Right lobe of liver (tissue), 6 donors: ENCODE results near the gene PKIG. TPM values are rescaled to one million over a fixed set of nuclear protein-coding genes. Genes with fewer than 3 reads are reported as not detected.

Experiments used
- ATAC-seq, 4 donors: fragments of 200-7000 bp; cut with Tn5 transposase; one replicate each; pipeline ENCODE4 v1.9.1; 2020; ENCODE audit warnings: mild to moderate bottlenecking in 4 of 4, moderate library complexity in 4 of 4
- DNase-seq, 3 donors: peaks; one replicate each; pipeline ENCODE4 v3.0.0-alpha.2; 2020
- H3K27ac ChIP-seq, 3 donors: fragments of 200-600 bp; one replicate each; pipeline ENCODE4 v1.8.0; 2022
- H3K27me3 ChIP-seq, 2 donors: fragments of 200-600 bp; one replicate each; pipeline ENCODE4 v1.8.0; 2022
- H3K36me3 ChIP-seq, 4 donors: fragments of 200-600 bp; sonication (generic) in 1 of 4; one replicate each; pipeline versions ENCODE4 v1.5.1 to v1.8.0; 2017 to 2022; ENCODE audit warnings: control low read depth in 1 of 4
- H3K4me1 ChIP-seq, 4 donors: fragments of 200-600 bp; sonication (generic) in 1 of 4; one replicate each; pipeline versions ENCODE4 v1.5.1 to v1.8.0; 2017 to 2022; ENCODE audit warnings: control low read depth in 1 of 4
- H3K4me3 ChIP-seq, 3 donors: fragments of 200-600 bp; one replicate each; pipeline ENCODE4 v1.8.0; 2022
- H3K9me3 ChIP-seq, 4 donors: fragments of 200-600 bp; sonication (generic) in 1 of 4; one replicate each; pipeline versions ENCODE4 v1.5.1 to v1.8.0; 2017 to 2022; ENCODE audit warnings: control low read depth in 1 of 4
- POLR2A ChIP-seq: fragments of 450-650 bp; IDR thresholded peaks from one replicate; pipeline ENCODE4 v1.6.1; 2017; ENCODE audit warnings: antibody characterized with exemption, mild to moderate bottlenecking
- WGBS: methylation state at CpG from one replicate; pipeline ENCODE4 v1.1.6; 2018; ENCODE audit warnings: low coverage, low lambda C conversion rate; ENCODE audit not compliant: insufficient coverage; ENCODE audit errors: missing lambda C conversion rate; 5-methylcytosine and 5-hydroxymethylcytosine counted together
- intact Hi-C, 2 donors: fragments of 100-400 bp; cut with DNase I; formaldehyde crosslinking; loops; one replicate each; pipeline versions ENCODE4 v1.11.2 to v1.14.1; 2022
- total RNA-seq, 6 experiments: library from RNA; depleted of rRNA in 2 of 6; stranded (reverse); fragments of >200 nt in 2 of 6; fragmentation: NEBNext Ultra II Directional in 3 of 6; extraction: Animal tissue kit (Norgen Biotek cat#: 25700) in 3 of 6; gene quantifications; one replicate each; pipeline versions ENCODE4 v1.1.0 to v1.2.4, GENCODE V29; 2016 to 2023
- TF ChIP-seq, protein P1 (sequence below), 4 donors: fragments of 200-600 bp in 3 of 4; fragments of 450-650 bp in 1 of 4; IDR thresholded peaks; one replicate each; pipeline versions ENCODE4 v1.5.1 to v1.8.0; 2016 to 2022; ENCODE audit warnings: antibody characterized with exemption in 4 of 4, mild to moderate bottlenecking in 2 of 4
- donor health status: DM: no; HTN: yes; CAD: no.
- donor health status: DM: no; HTN: no; CAD: no.
- donor health status: DM: no; HTN: no; CAD: no.
- donor health status: DM: no; HTN: yes; CAD: no.
- donor health status: DM: no; HTN: yes; CAD: no.

PKIG gene
- total RNA-seq, 6 experiments from 2014 or later: 11.7 to 31.7 (median 21.8) TPM

DNA sequence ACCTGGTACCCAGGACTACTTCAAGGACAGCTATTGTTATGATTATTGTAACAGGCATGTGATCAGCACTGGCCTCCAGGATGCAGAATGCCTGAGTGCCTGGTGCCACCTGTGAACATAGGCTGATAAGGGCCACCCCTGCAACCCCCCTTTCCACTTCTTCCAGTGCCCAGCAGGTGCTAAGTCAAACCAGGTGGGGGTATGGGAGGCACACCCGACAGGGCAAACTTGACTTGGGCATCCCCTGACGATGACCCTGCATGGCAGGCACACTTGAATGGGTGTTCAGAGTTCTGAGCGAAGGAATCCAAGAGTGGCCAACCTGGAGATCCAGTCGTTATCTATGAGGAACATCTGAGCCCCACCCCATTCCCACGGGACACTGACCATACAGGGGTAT lies 65.7 kb downstream of the PKIG start:
- no peaks in the 10 kb centered on the region for H3K27me3 ChIP-seq
- H3K27ac ChIP-seq: no peak overlapping the region
- no peak for TF ChIP-seq POLR2A
- TF ChIP-seq, protein P1, sequence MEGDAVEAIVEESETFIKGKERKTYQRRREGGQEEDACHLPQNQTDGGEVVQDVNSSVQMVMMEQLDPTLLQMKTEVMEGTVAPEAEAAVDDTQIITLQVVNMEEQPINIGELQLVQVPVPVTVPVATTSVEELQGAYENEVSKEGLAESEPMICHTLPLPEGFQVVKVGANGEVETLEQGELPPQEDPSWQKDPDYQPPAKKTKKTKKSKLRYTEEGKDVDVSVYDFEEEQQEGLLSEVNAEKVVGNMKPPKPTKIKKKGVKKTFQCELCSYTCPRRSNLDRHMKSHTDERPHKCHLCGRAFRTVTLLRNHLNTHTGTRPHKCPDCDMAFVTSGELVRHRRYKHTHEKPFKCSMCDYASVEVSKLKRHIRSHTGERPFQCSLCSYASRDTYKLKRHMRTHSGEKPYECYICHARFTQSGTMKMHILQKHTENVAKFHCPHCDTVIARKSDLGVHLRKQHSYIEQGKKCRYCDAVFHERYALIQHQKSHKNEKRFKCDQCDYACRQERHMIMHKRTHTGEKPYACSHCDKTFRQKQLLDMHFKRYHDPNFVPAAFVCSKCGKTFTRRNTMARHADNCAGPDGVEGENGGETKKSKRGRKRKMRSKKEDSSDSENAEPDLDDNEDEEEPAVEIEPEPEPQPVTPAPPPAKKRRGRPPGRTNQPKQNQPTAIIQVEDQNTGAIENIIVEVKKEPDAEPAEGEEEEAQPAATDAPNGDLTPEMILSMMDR (IDR thresholded peaks at IDR 0.05): no peak
- no peaks in the 10 kb centered on the region for H3K9me3 ChIP-seq
- ATAC-seq: no peak
- no peak overlapping the region for H3K4me3 ChIP-seq
- DNase-seq: no peak
- intact Hi-C loops: no loop called here
- H3K36me3 ChIP-seq: no peaks in the 10 kb centered on the region
- 80% methylated on average over 1 of the region's 5 CpGs for WGBS
- H3K4me1 ChIP-seq: peaks cover 0 to 3% (median 0%) of the 10 kb centered on the region in 4 donors

DNA sequence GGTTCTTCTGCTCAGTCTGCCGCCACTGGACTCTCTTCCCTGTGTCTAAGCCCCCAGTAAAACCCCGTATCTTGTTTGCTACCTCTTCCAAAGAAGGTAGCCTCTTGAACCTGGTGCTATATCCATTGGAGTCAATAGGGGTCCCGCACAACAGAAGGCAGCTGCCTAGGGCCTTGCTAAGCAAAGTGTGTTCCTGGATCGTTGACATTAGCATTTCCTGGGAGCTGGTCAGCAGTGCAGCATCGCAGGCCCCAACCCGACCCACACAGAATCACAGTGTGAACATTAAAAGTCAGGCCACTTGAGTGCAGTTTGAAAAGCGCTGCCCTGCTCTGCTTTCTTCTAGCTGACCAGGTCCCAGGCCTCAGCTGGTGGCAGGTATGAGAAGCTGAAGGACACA lies 66.2 kb downstream of the PKIG start:
- 71% methylated on average over 3 of the region's 7 CpGs for WGBS
- H3K4me1 ChIP-seq: no peaks in the 10 kb centered on the region
- no peaks in the 10 kb centered on the region for H3K27me3 ChIP-seq
- ATAC-seq (no peak), DNase-seq (no peak)
- intact Hi-C loops: no loop called here
- H3K9me3 ChIP-seq: no peaks in the 10 kb centered on the region
- TF ChIP-seq, protein P1 (IDR thresholded peaks at IDR 0.05): no peak
- TF ChIP-seq POLR2A: no peak
- H3K4me3 ChIP-seq: no peak overlapping the region
- no peaks in the 10 kb centered on the region for H3K36me3 ChIP-seq
- no peak overlapping the region for H3K27ac ChIP-seq

DNA sequence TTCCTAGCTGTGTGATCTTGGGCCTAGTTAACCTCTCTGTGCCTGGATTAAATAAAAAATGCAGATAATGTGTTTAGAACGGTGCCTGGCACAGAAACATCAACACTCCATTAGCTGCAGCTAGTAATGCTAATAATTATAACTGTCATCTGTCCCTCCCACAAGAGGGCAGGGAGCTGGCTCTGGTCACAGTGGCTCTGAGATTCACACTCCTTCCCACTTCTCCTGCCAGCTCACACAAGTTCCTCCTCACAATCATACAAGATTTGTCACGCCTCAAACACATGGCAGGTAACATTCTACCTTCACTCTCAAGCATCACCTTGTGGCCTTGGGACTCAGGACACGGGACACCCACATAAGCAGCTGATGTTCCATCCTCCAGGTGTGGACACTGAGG lies 66.7 kb downstream of the PKIG start:
- Histone ChIP-seq H3K4me1 (no peaks in the 10 kb centered on the region), H3K27me3 (no peaks in the 10 kb centered on the region), H3K36me3 (no peaks in the 10 kb centered on the region), H3K4me3 (no peak overlapping the region), H3K27ac (no peak overlapping the region), H3K9me3 (no peaks in the 10 kb centered on the region)
- TF ChIP-seq, protein P1 (IDR thresholded peaks at IDR 0.05): no peak
- no peak for TF ChIP-seq POLR2A
- no peak for ATAC-seq
- 58% methylated on average over 2 of the region's 3 CpGs for WGBS
- intact Hi-C loops: no loop called here
- DNase-seq: no peak

DNA sequence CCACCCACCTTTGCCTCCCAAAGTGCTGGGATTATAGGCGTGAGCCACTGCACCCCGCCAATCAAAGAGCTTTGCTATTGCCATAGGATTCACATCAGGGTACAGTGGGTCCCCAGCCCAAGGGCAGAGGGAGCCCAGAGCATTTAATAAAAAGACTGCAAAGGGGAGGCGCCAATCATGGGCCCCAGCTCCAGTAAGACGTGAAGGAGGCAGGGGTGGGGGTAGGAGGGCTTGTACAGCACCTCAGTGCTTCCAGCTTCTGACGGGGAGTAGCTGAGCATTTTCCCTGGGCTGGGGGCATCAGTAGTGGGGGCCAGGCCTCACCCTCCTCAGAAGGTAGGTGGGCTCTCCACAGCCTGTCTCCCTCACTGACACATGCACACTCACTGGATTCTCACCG lies 67.6 kb downstream of the PKIG start:
- Histone ChIP-seq H3K36me3 (no peaks in the 10 kb centered on the region), H3K27ac (no peak overlapping the region), H3K4me3 (no peak overlapping the region), H3K9me3 (no peaks in the 10 kb centered on the region), H3K4me1 (no peaks in the 10 kb centered on the region), H3K27me3 (no peaks in the 10 kb centered on the region)
- DNase-seq (no peak), ATAC-seq (no peak)
- WGBS: 83% methylated on average over 3 of the region's 6 CpGs
- intact Hi-C loops: no loop called here
- TF ChIP-seq, protein P1 (IDR thresholded peaks at IDR 0.05): no peak
- TF ChIP-seq POLR2A: no peak
